Measurements from ENCODE around the gene TRUB2. TPM values are rescaled to one million over a fixed set of nuclear protein-coding genes. Genes with fewer than 3 reads are reported as not detected.

TRUB2 gene
- total and polyA plus RNA-seq, 2 of the 13 experiments (the other 11 are each of a cell fraction or from before 2014, with no cell fraction given): 22.3 to 41.2 TPM

DNA sequence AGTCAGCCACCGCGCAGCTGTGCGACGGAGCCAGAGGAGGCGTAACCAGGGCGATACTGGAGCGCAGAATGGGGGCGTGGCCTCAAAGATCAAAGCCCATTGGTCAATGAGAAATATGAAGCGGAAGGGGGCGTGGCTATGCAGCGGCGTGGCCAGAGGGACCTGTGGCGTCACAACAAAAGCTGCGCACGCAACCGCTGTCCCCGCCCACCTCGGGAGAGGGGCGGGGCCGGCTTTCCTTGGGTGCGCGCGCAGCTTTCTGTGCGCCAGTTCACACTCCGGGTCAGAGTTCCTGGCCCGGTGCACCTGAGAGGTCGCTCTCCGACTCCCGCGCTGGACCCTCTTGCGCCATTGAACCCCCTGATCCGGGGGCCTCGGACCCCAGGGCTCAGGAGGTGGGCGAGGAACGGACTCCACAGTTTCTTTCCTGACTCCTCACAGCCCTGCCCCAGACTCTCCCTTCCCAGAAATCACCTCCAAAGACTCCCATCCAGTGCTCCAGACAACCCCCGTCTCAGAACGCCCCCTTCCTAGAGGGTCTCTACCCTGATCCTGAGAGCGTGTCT, 46.2 kb downstream of the TRUB2 start, which contains the start of gene SWI5 (continued):
- TF ChIP-seq ZNF512B (CRISPR knock-in tag; IDR thresholded peaks at IDR 0.05; ENCODE audit: borderline replicate concordance) (no peak), ZNF121 (CRISPR knock-in tag; IDR thresholded peaks at IDR 0.05) (no peak), RFX5 (IDR thresholded peaks at IDR 0.05; ENCODE audit: low read depth, low read length) (peak; percentile 42), ZNF30 (CRISPR knock-in tag; IDR thresholded peaks at IDR 0.05) (no peak), ZNF687 (CRISPR knock-in tag; IDR thresholded peaks at IDR 0.05) (peak; percentile 63), ZFP91 (CRISPR knock-in tag; IDR thresholded peaks at IDR 0.05; ENCODE audit: borderline replicate concordance) (peak; percentile 58; the same call in 1 of the 2 replicates), DNMT3B (CRISPR knock-in tag; conservative IDR thresholded peaks at IDR 0.05) (peak; percentile 58; the same call in 1 of the 2 replicates), ETV5 (CRISPR knock-in tag; IDR thresholded peaks at IDR 0.05; ENCODE audit: borderline replicate concordance) (peak; percentile 42; the same call in 1 of the 2 replicates), ZBTB1 (CRISPR knock-in tag; IDR thresholded peaks at IDR 0.05; ENCODE audit: borderline replicate concordance) (no peak), KDM4B (CRISPR knock-in tag; IDR thresholded peaks at IDR 0.05) (peak; percentile 51; the same call in 1 of the 2 replicates), PRDM10 (CRISPR knock-in tag; IDR thresholded peaks at IDR 0.05; ENCODE audit: low read depth) (peak; percentile 20; the same call in 1 of the 2 replicates), ZNF383 (CRISPR knock-in tag; IDR thresholded peaks at IDR 0.05; ENCODE audit: borderline replicate concordance) (no peak), MTF1 (CRISPR knock-in tag; IDR thresholded peaks at IDR 0.05) (no peak)
- TF ChIP-seq, protein P1, sequence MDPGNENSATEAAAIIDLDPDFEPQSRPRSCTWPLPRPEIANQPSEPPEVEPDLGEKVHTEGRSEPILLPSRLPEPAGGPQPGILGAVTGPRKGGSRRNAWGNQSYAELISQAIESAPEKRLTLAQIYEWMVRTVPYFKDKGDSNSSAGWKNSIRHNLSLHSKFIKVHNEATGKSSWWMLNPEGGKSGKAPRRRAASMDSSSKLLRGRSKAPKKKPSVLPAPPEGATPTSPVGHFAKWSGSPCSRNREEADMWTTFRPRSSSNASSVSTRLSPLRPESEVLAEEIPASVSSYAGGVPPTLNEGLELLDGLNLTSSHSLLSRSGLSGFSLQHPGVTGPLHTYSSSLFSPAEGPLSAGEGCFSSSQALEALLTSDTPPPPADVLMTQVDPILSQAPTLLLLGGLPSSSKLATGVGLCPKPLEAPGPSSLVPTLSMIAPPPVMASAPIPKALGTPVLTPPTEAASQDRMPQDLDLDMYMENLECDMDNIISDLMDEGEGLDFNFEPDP (CRISPR knock-in tag; conservative IDR thresholded peaks at IDR 0.05): no peak
